Measurements from ENCODE around the gene FADS1. TPM values are rescaled to one million over a fixed set of nuclear protein-coding genes. Genes with fewer than 3 reads are reported as not detected.
A peak's percentile ranks its signal among the peaks of the same experiment; 100 is the strongest.

Gene FADS1
- total RNA-seq, 1 donor from 2014 or later = 34.8 TPM

- no peak for DNase-seq
Observed at GRCh38 chr11:61795459-61795858, 21.3 kb downstream of the FADS1 start.

- no peak for DNase-seq
Observed at GRCh38 chr11:61794579-61794978, 22.2 kb downstream of the FADS1 start.

DNA sequence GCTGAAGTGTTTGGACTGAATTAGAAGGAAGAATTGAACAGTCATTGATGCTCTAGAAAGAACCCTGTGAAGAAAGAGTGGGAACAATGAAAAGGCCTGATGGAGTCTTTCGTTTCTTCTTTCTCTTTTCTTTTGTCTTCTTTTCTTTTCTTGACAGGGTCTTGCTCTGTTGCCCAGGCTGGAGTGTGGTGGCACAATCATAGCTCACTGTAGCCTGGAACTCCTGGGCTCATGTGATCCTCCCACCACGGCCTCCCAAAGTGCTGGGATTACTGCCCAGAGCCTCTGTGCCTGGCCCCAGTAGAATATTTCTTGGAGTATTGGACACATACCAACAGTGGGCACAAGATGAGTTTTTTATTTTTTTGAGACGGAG lies 23.0 kb downstream of the FADS1 start:
- no peak for DNase-seq

DNA sequence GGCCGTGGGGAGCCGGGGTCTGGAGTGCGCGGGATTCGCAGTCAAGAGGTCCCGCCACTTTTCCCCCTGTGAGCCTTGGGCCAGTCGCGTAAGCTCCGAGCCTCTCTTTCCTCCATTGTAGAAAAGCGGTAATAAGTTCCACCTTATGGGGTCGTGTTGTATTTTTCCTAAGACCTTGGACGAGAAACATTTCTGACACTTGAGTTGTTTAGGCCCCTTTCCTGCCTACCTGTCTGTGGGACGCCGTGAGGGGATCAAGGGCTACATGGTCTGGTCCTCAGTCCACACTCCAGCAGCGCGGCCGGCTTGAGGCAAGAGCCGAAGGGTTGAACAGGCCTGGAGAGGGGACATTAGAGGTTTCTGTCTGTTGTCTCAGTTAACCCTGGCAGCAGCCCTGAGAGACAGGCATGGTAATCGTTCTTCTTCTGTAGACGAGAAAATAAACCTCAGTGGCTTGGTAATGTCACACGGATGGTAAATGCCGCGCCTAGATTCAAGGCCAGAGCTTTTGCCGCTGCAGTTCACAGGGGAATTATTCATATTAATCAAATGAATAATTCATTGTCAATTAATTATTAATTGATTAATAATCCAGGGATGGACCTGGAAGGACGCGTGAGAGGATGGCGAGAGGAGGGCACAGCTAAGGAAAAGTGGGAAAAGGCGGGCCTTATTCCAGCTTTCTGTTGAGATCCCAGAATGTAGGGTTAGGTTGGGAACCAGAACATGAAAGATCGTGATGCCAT lies 23.5 kb downstream of the FADS1 start:
- no peak for DNase-seq

DNA sequence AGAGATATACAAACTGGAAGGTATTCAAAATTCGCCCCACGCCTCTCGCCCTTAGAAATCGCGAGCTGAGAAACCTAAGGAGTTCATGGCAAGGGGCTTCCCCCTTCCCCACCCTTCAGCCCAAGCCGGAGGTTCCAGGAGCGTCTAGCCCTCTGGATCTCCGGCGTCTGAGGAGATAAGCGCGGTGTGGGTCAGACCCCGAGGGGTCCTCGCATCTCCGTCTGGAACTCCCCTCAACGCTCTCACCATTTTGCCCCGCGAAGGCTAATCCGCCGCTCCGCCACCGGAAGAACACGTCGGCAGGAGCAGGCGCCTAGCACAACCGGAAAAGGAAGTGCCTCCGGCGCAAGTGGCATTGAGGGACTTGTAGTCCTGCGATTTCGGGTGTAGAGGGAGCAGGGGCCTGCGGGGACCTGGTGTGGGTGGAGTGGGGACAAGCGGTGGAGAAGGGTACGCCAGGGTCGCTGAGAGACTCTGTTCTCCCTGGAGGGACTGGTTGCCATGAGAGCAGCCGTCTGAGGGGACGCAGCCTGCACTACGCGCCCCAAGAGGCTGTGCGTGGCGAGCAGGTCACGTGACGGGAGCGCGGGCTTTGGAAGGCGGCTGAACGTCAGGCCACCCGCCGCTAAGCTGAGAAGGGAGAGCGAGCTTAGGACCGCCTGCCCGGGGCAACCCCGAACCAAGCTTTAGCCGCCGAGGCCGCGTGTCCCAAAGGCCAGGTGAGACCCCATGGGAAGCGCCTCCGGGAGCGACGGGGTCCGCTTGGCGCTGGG lies 24.3 kb downstream of the FADS1 start, which contains the start of the genes FEN1 and TMEM258:
Gene FEN1, plus strand, starts transcription at position 602 of the 773 bp plus-strand sequence. CDS start 2,451 bp downstream, outside the sequence.
Gene TMEM258, minus strand, starts transcription at position 290 of the 773 bp plus-strand sequence. Its CDS starts 41 bp downstream, at position 249.
- DNase-seq = peak; percentile 97

DNA sequence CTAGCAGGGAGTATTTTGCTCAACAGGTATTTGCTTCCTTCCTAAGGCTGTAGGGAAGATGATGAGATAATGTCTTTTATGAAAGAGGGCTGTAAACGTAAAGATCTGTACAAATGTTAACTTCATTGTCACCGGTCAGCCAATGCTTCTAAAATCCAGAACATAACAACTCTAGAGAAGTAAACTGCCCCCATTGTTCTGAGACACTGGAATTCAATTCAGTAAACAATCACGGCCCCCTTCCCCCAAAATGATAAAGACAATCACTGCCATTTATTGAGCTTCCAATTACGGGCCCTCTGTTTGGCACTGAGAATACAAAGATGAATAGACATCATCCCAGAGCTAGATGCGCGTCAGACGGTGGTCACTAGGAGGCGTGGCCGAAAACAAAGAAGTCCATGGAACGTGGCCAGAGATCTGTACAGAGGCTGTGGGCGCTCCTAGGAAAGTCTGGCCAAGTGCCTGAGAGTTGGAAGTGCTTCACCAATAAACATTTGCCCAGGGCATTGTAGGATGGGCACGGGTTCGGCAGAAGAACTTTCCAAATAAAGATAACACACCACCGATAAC lies 25.0 kb downstream of the FADS1 start:
- peak; percentile 76 for DNase-seq

DNA sequence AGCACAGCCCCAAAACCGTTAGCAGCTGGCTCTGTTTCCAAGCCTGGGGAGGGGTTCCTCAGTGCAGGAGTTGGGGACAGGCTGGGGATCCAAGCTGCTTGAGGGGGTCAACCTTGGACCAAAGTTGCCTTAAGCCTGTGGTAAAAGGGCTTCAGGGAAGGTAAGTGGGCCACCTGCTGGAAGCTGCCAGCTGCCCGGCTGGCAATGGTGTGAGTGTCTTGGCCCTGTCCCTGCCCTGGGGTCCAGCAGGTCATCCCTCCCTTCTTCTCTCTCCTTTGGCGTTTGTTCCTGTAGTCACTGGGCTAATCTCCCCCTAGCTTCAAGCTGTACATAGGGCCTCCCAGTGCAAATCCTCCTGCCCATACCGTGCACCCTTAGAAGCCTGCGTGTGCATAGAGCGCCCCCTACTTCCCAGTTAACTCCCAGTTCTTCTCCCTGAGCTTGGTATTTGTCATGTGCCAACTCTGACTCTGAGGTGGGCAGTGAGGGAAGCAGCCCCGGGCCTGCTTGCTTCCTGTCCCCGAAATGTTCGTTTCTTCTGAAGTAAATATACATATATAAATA lies 28.8 kb downstream of the FADS1 start:
- no peak for DNase-seq

DNA sequence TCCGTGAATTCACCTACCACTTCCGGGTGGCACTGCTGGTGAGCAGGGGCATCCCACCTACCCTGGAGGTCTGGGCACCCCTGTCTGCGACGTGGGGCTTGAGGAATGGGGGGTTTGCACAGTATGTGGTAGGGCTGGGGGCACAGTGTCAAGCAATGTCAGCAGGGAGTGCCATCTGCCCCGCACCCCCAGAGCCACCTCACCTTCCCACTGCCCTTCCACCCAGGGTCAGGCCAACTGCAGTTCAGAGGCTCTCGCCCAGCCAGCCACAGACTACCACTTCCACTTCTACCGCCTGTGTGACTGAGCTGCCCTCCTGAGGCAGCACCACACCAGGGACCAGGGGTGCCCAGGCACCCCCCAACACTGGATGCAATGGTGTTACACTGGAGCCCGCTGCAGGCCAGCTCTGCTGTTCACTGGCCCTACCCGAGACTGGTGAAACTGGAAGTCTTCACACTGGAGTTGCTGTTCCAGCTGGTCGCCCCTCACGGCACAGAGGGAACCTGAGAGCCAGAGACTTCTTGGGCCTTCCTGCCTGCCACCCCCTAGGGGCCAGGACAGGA lies 30.9 kb downstream of the FADS1 start:
- no peak for DNase-seq

- DNase-seq = no peak
Observed at GRCh38 chr11:61784506-61784805, 32.3 kb downstream of the FADS1 start.

GRCh38 chr11:61783717-61784505 lies 32.9 kb downstream of the FADS1 start:
- DNase-seq = no peak

- no peak for DNase-seq
Observed at GRCh38 chr11:61782841-61783240, 34.0 kb downstream of the FADS1 start.

- no peak for DNase-seq
Observed at GRCh38 chr11:61782299-61782698, 34.5 kb downstream of the FADS1 start.

DNA sequence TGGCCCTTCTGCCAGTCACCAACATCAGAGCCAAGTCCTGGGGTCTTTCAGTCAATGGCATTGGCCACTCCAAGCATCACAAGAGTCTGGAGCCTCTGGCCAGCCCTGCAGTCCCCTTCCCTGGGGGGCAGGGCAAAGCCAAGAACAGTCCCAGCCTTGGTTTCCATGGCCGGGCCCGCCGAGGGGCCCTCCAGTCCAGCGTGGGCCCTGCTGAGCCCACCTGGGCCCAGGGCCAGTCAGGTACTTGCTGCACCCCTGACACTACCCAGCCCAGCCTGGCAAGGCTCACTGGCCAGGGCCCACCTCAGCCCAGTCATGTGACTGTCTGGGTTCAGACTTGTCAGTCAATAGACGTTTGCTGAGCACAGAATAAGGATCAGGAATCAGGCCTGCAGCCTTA lies 35.2 kb downstream of the FADS1 start:
- no peak for DNase-seq

GRCh38 chr11:61780581-61781162 lies 36.1 kb downstream of the FADS1 start:
- no peak for DNase-seq

DNA sequence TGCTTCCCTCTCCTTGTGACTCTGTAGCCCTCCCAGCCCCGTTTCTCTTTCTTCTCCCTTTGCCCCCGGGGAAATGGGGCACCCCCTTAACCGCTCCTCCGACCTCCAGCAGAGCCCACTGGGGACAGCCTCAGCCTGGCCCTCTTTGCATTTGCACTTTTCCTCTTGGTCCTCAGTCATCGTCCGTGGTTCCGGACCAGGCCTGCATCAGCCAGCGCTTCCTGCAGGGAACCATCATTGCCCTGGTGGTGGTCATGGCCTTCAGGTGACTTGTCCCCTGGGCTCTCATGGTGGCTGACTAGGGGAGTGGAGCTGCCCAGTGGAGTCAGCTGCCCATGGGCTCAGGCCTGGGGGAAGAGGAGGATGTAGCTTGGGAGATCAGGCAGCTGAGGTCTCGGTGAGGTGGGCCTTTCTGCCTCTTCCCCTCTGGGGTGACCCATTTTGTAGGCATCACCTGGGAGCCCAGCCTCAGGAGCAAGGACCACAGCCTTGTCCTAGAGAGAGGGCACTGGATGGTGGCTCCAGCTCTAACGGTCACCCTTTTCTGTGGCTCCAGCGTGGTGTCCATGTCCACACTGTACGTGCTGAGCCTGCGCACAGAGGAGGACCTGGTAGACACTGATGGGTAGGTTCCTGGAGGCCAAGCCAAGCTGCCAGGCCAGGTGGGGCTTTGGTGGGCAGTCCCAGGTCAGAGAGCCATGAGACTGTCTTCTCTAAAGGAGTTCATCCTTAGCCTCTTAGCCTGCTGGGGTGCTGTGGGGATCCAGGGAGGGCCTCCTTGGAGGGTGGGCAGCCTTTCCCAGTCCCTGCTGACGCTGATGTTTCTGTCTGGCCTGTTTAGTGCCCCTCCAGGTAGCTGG lies 36.9 kb downstream of the FADS1 start:
- no peak for DNase-seq

GRCh38 chr11:61778920-61779650 lies 37.7 kb downstream of the FADS1 start:
- DNase-seq = no peak

GRCh38 chr11:61778357-61778886 lies 38.4 kb downstream of the FADS1 start:
- no peak for DNase-seq

DNA sequence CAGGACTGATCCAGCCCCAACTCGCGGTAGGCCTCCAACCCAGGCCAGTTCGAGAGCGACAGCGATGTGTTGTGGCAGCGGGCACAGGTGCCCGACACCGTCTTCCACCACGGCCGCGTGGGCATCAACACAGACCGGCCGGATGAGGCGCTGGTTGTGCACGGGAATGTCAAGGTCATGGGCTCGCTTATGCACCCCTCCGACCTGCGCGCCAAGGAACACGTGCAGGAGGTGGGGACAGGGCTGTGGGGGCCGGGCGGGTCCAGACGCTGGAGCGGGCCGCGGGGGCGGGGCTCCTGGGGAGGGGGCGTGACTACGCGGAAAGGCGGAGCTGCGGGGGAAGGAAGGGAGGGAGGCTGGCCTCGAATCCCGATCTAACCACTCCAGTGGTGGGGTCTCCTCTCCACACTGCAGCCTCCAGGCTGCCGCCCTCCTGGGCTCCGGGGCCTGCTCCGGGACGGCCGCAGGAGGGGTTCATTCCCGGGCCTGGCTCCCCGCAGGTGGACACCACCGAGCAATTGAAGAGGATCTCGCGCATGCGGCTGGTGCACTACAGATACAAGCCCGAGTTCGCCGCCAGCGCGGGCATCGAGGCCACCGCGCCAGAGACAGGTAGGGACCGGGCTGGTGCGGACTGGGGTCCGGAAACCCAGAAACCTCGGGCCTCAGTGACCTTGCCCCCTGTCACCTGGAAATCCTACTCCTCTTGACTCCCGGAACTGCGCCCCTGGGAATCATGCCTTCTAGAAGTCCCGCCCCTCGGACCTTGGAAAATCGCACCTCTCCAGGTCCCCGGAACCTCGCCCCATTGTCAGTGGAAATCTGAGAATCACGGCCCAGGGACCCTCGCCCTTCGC lies 39.3 kb downstream of the FADS1 start:
- DNase-seq = no peak

All from skin of body (tissue), 2 donors.